Thoracic aorta (tissue), 2 donors: ENCODE results near the gene GATA5. TPM values are rescaled to one million over a fixed set of nuclear protein-coding genes. Genes with fewer than 3 reads are reported as not detected.

ENCODE experiments used
- ATAC-seq: fragments of 150-250 bp; one replicate; pipeline ENCODE4 v1.8.0; 2017; ENCODE audit warnings: low read depth; ENCODE audit not compliant: insufficient number of reproducible peaks, low FRiP score
- DNase-seq: peaks from one replicate; pipeline ENCODE4 v3.0.0-alpha.2; 2020; ENCODE audit warnings: low spot score
- H3K27ac ChIP-seq, 2 donors: fragments of 200-600 bp; sonication (generic); 1 replicate in 1 of 2; 2 replicates in 1 of 2; pipeline ENCODE4 v1.5.1; 2016; ENCODE audit warnings: mild to moderate bottlenecking in 2 of 2, moderate library complexity in 2 of 2
- H3K27me3 ChIP-seq: fragments of 200-600 bp; sonication (generic); replicated peaks from 2 replicates; pipeline ENCODE4 v1.6.0; 2016; ENCODE audit warnings: mild to moderate bottlenecking; ENCODE audit not compliant: insufficient read depth
- H3K36me3 ChIP-seq: fragments of 200-600 bp; sonication (generic); one replicate; pipeline ENCODE4 v1.5.1; 2016
- H3K4me1 ChIP-seq, 2 donors: fragments of 200-600 bp; sonication (generic); 1 replicate in 1 of 2; 2 replicates in 1 of 2; pipeline versions ENCODE4 v1.5.1 to v1.6.0; 2016; ENCODE audit warnings: low read depth in 2 of 2, mild to moderate bottlenecking in 1 of 2; ENCODE audit not compliant: control insufficient read depth in 1 of 2
- H3K4me3 ChIP-seq: fragments of 200-600 bp; sonication (generic); 2 replicates; pipeline ENCODE4 v1.5.1; 2016; ENCODE audit warnings: mild to moderate bottlenecking
- H3K9me3 ChIP-seq: fragments of 200-600 bp; sonication (generic); 2 replicates; pipeline ENCODE4 v1.5.1; 2016
- CTCF ChIP-seq: fragments of 200-600 bp; sonication (generic); IDR thresholded peaks from one replicate; pipeline ENCODE4 v1.5.1; 2019; ENCODE audit warnings: antibody characterized with exemption
- total RNA-seq, 2 donors: library from RNA; depleted of rRNA; stranded (reverse); fragments of >200 nt; gene quantifications; one replicate each; pipeline versions ENCODE4 v1.1.0 to v1.2.3, GENCODE V29; 2016

The GATA5 gene
- total RNA-seq, 2 donors from 2014 or later, result 0.27 TPM; not detected in 1

GRCh38 chr20:62454904-62455636, 20.7 kb downstream of the GATA5 start:
- ATAC-seq (no peak), DNase-seq (no peak)
- Histone ChIP-seq H3K27me3 (no peaks in the 10 kb centered on the region), H3K4me3 (no peak overlapping the region), H3K9me3 (no peaks in the 10 kb centered on the region), H3K27ac (no peak overlapping the region), H3K4me1 (no peaks in the 10 kb centered on the region), H3K36me3 (no peaks in the 10 kb centered on the region)
- no peak for TF ChIP-seq CTCF

- Histone ChIP-seq H3K9me3 (no peaks in the 10 kb centered on the region), H3K36me3 (no peaks in the 10 kb centered on the region), H3K27ac (no peak overlapping the region), H3K4me3 (no peak overlapping the region), H3K4me1 (no peaks in the 10 kb centered on the region), H3K27me3 (no peaks in the 10 kb centered on the region)
- no peak for DNase-seq
- ATAC-seq, result no peak
- no peak for TF ChIP-seq CTCF
Measured at GRCh38 chr20:62453186-62453808, 22.5 kb downstream of the GATA5 start.

- Histone ChIP-seq H3K9me3 (no peaks in the 10 kb centered on the region), H3K4me3 (no peak overlapping the region), H3K27ac (no peak overlapping the region), H3K27me3 (no peaks in the 10 kb centered on the region), H3K36me3 (no peaks in the 10 kb centered on the region), H3K4me1 (no peaks in the 10 kb centered on the region)
- no peak for DNase-seq
- TF ChIP-seq CTCF, result no peak
- ATAC-seq, result no peak
Measured at GRCh38 chr20:62452475-62453095, 23.2 kb downstream of the GATA5 start.

GRCh38 chr20:62451970-62452369, 23.8 kb downstream of the GATA5 start:
- H3K9me3 ChIP-seq, result no peaks in the 10 kb centered on the region
- H3K27ac ChIP-seq, result no peak overlapping the region
- no peak overlapping the region for H3K4me3 ChIP-seq
- H3K4me1 ChIP-seq, result no peaks in the 10 kb centered on the region
- no peaks in the 10 kb centered on the region for H3K36me3 ChIP-seq
- no peak for TF ChIP-seq CTCF
- no peaks in the 10 kb centered on the region for H3K27me3 ChIP-seq
- no peak for ATAC-seq
- DNase-seq, result no peak

- TF ChIP-seq CTCF, result no peak
- ATAC-seq (no peak), DNase-seq (no peak)
- Histone ChIP-seq H3K9me3 (no peaks in the 10 kb centered on the region), H3K4me3 (no peak overlapping the region), H3K4me1 (no peaks in the 10 kb centered on the region), H3K27me3 (no peaks in the 10 kb centered on the region), H3K36me3 (no peaks in the 10 kb centered on the region), H3K27ac (no peak overlapping the region)
Measured at GRCh38 chr20:62451156-62451767, 24.5 kb downstream of the GATA5 start.
